ENCODE data around the gene SH3GL2.

DNA sequence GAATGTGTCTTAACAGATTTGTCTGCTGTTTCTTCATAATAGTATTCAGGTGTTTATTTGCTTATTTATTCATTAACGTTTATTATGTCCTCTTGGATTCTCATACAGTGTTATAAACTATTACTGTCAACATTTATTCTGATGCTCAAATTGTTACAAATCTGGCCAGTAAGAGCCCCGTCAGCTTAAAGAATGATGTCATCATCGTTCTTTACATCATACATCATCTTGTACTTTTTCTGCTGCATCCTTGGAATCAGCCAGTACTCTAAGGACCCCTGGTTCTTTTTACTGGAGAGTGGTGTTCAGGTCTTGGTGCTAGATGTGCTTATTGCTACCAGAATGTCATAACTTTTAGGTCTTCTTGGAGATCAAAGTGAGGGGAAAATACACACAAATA lies 86.6 kb downstream of the SH3GL2 start:
- TF ChIP-seq, protein P1, sequence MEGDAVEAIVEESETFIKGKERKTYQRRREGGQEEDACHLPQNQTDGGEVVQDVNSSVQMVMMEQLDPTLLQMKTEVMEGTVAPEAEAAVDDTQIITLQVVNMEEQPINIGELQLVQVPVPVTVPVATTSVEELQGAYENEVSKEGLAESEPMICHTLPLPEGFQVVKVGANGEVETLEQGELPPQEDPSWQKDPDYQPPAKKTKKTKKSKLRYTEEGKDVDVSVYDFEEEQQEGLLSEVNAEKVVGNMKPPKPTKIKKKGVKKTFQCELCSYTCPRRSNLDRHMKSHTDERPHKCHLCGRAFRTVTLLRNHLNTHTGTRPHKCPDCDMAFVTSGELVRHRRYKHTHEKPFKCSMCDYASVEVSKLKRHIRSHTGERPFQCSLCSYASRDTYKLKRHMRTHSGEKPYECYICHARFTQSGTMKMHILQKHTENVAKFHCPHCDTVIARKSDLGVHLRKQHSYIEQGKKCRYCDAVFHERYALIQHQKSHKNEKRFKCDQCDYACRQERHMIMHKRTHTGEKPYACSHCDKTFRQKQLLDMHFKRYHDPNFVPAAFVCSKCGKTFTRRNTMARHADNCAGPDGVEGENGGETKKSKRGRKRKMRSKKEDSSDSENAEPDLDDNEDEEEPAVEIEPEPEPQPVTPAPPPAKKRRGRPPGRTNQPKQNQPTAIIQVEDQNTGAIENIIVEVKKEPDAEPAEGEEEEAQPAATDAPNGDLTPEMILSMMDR (IDR thresholded peaks at IDR 0.05; ENCODE audit: borderline replicate concordance, extremely low read depth, low read length, poor library complexity, severe bottlenecking): no peak
- no peak for TF ChIP-seq EZH2 (IDR thresholded peaks at IDR 0.05; ENCODE audit: borderline replicate concordance, low read depth, low read length, severe bottlenecking)

Measured in DND-41 (cell line).